ENCODE data around the gene TCIRG1. TPM values are rescaled to one million over a fixed set of nuclear protein-coding genes. Genes with fewer than 3 reads are reported as not detected.

The TCIRG1 gene
- total RNA-seq, 4 donors from 2014 or later = 260 to 697 (median 380) TPM

GRCh38 chr11:68042219-68043028, 3.6 kb downstream of the TCIRG1 start:
- no peaks in the 10 kb centered on the region for H3K9me3 ChIP-seq
- no peaks in the 10 kb centered on the region for H3K27me3 ChIP-seq
- H3K27ac ChIP-seq = peak overlapping the region in 3 of 4 donors; percentile 23 to 90 (median 86)
- in situ Hi-C loops (cut with MboI; ENCODE audit: low pct_ligation_motif_present in 1 of 4, low pct_unique_long_range_greater_than_20kb in 1 of 4, low sequenced_read_pairs in 3 of 4) = no loop called here
- H3K4me3 ChIP-seq = no peak overlapping the region
- peaks cover 0 to 10% (median 2%) of the 10 kb centered on the region in 4 donors for H3K36me3 ChIP-seq
- H3K4me1 ChIP-seq = peaks cover 17 to 37% (median 33%) of the 10 kb centered on the region in 4 donors
- TF ChIP-seq EP300 (IDR thresholded peaks at IDR 0.05; ENCODE audit: low read depth) (no peak), POLR2A (IDR thresholded peaks at IDR 0.05) (no peak), CTCF (IDR thresholded peaks at IDR 0.05) (no peak), POLR2AphosphoS5 (IDR thresholded peaks at IDR 0.05) (no peak)
- intact Hi-C loops (cut with DNase I; ENCODE audit: low total_unique reads) = no loop called here
- no peak for DNase-seq
- 84% methylated on average over 13 of the region's 27 CpGs; no CpG with 5 or more reads in 1 of the 2 donors for WGBS, 2 donors (ENCODE audit: low coverage in 1 of 2)

- WGBS, 2 donors (ENCODE audit: low coverage in 1 of 2) = no CpG with 5 or more reads among the region's 8 CpGs
- TF ChIP-seq POLR2A (IDR thresholded peaks at IDR 0.05) = no peak
- no peak for TF ChIP-seq CTCF (IDR thresholded peaks at IDR 0.05)
- TF ChIP-seq POLR2AphosphoS5 (IDR thresholded peaks at IDR 0.05) = no peak
- no peak for TF ChIP-seq EP300 (IDR thresholded peaks at IDR 0.05; ENCODE audit: low read depth)
- peaks cover 0 to 15% (median 3%) of the 10 kb centered on the region in 4 donors for H3K36me3 ChIP-seq
- intact Hi-C loops (cut with DNase I; ENCODE audit: low total_unique reads) = no loop called here
- in situ Hi-C loops (cut with MboI; ENCODE audit: low pct_ligation_motif_present in 1 of 4, low pct_unique_long_range_greater_than_20kb in 1 of 4, low sequenced_read_pairs in 3 of 4) = no loop called here
- no peak for DNase-seq
- no peaks in the 10 kb centered on the region for H3K27me3 ChIP-seq
- H3K4me3 ChIP-seq = no peak overlapping the region
- H3K27ac ChIP-seq = peak overlapping the region in 3 of 4 donors; percentile 11 to 46 (median 23)
- no peaks in the 10 kb centered on the region for H3K9me3 ChIP-seq
- H3K4me1 ChIP-seq = peaks cover 16 to 31% (median 28%) of the 10 kb centered on the region in 4 donors
These were observed 4.2 kb downstream of the TCIRG1 start for GRCh38 chr11:68043029-68043348.

- in situ Hi-C loops (cut with MboI; ENCODE audit: low pct_ligation_motif_present in 1 of 4, low pct_unique_long_range_greater_than_20kb in 1 of 4, low sequenced_read_pairs in 3 of 4) = no loop called here
- WGBS, 2 donors (ENCODE audit: low coverage in 1 of 2) = 88% methylated on average over 24 of the region's 36 CpGs; no CpG with 5 or more reads in 1 of the 2 donors
- peaks cover 10 to 26% (median 23%) of the 10 kb centered on the region in 4 donors for H3K4me1 ChIP-seq
- no peak for DNase-seq
- intact Hi-C loops (cut with DNase I; ENCODE audit: low total_unique reads) = no loop called here
- H3K4me3 ChIP-seq = no peak overlapping the region
- no peak for TF ChIP-seq CTCF (IDR thresholded peaks at IDR 0.05)
- no peak for TF ChIP-seq EP300 (IDR thresholded peaks at IDR 0.05; ENCODE audit: low read depth)
- TF ChIP-seq POLR2A (IDR thresholded peaks at IDR 0.05) = no peak
- no peak for TF ChIP-seq POLR2AphosphoS5 (IDR thresholded peaks at IDR 0.05)
- H3K27ac ChIP-seq = peak overlapping the region in 3 of 4 donors; percentile 11 to 46 (median 23)
- no peaks in the 10 kb centered on the region for H3K9me3 ChIP-seq
- no peaks in the 10 kb centered on the region for H3K27me3 ChIP-seq
- H3K36me3 ChIP-seq = peaks cover 0 to 18% (median 6%) of the 10 kb centered on the region in 4 donors
These were observed 4.7 kb downstream of the TCIRG1 start for GRCh38 chr11:68043349-68044144.

GRCh38 chr11:68044145-68044813, 5.5 kb downstream of the TCIRG1 start:
- intact Hi-C loops (cut with DNase I; ENCODE audit: low total_unique reads) = no loop called here
- in situ Hi-C loops (cut with MboI; ENCODE audit: low pct_ligation_motif_present in 1 of 4, low pct_unique_long_range_greater_than_20kb in 1 of 4, low sequenced_read_pairs in 3 of 4) = no loop called here
- Histone ChIP-seq H3K9me3 (no peaks in the 10 kb centered on the region), H3K36me3 (peaks cover 0 to 23% (median 10%) of the 10 kb centered on the region in 4 donors), H3K27ac (no peak overlapping the region), H3K27me3 (no peaks in the 10 kb centered on the region), H3K4me1 (peaks cover 10 to 21% (median 20%) of the 10 kb centered on the region in 4 donors), H3K4me3 (no peak overlapping the region)
- WGBS, 2 donors (ENCODE audit: low coverage in 1 of 2) = 81% methylated on average over 23 of the region's 24 CpGs; no CpG with 5 or more reads in 1 of the 2 donors
- no peak for DNase-seq
- TF ChIP-seq POLR2AphosphoS5 (IDR thresholded peaks at IDR 0.05) = no peak
- TF ChIP-seq EP300 (IDR thresholded peaks at IDR 0.05; ENCODE audit: low read depth) = no peak
- TF ChIP-seq CTCF (IDR thresholded peaks at IDR 0.05) = no peak
- no peak for TF ChIP-seq POLR2A (IDR thresholded peaks at IDR 0.05)
